A549 treated with AZD9567 at 1 μM for 4 hours (cell line): Measurements from ENCODE around the gene ZSCAN31. TPM values are rescaled to one million over a fixed set of nuclear protein-coding genes. Genes with fewer than 3 reads are reported as not detected.

Experiments
- total RNA-seq: library from RNA; stranded (reverse); fragments of 200-300 nt; extraction: Qiagen RNA extraction; gene quantifications from 5 replicates; pipeline ENCODE4 v1.2.3, GENCODE V29; 2022; ENCODE audit not compliant: insufficient read depth

Gene ZSCAN31
- total RNA-seq: 1.4 to 2.0 TPM (median 1.7 TPM) in 4 of 5 replicates, not detected in the other

GRCh38 chr6:28335564-28336283, at the start of gene ZSCAN31:
Gene ZSCAN31 (minus strand): TSS chr6:28336148. CDS start chr6:28329683, 6,465 bp downstream.

DNA sequence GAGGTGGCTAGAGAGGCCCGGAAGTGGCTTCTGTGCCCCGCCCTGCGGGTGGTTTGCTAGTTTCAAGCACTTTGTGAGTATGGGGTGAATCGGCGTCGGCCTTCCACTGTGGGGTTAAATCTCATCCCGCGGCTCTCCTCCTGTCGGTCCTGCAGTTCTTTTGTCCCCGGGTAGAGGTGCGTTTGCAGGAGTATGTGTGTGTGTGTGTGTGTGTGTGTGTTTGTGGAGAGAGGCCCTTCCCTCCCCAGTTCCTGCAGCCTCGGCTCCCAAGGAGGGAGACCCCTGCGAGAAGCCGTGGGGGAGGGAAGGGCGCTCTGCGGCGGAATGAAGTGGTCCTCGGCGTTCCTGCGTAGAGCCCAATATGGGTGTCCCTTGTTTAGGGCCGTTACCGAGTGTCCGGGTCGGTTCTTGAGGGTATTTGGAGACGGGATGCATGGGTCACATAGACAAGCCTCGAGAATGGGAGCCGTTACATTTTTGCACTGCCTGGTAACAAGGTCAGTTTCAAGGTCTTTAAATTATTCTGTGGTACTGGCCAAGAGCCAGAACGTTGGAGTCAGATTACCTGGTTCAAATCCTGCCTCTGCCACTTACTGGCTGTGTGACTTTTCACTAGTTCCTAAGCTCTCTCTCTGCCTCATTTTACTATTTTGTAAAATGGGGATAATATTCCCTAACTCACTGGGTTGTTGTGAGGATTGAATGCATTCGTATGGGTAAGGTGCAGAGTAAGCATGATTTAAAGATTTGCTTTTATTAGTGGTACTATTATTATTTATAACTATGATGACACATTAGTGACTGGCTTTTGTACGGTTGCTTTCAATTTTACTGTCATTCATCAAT, 14.2 kb upstream of the ZSCAN31 start, which contains the start of gene ZKSCAN3:
Gene ZKSCAN3, plus strand, starts transcription at position 56 of the 846 bp plus-strand sequence. CDS start 9,640 bp downstream, outside the sequence.

DNA sequence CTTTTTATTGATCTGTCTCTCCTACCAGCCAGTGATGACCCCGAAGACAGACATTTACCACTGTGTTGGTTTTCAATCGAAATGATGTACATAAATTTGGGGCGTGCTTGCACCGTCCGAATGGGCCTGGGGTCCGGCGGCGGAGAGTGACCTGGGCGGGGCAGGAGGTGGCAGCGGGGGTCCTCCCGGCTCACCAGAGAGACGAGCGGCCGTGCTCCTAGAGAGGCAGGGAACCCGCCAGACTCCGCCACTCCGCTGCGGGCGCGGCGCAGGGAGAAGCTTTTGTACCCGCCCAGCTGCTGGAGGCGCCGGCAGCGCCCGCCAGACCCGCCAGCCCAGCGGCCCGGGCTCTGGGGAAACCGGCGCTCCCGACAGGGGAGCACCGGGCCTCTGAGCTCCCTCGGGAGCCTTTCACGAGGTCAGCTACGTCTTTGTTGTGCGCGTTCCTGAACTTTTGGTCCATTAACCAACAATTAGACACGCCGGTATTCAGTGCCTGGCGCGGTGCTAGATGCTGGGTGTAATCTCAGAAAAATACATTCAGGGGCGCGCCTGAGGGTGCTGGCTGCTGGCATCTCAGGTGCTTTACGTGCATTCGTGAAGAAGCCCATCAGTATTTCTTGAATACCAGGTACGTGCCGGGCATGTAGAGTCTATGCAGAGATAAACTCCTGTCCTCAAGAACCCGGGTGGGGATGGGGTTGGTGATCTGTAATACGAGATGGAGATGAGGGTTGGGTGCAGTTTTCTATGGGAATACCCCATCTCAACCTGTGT, 54.5 kb downstream of the ZSCAN31 start, which contains the start of gene PGBD1:
Gene PGBD1, plus strand, starts transcription at position 285 of the 777 bp plus-strand sequence. CDS start 2,242 bp downstream, outside the sequence.

Other genes starting within 250 kb of the ZSCAN31 start
- 4.1 to 5.4 TPM (median 4.5 TPM) in 5 replicates for gene ZSCAN16, start 211.5 kb downstream of the ZSCAN31 start, total RNA-seq
- 3.6 to 6.0 TPM (median 5.5 TPM) in 5 replicates for gene ZKSCAN8, start 194.3 kb downstream of the ZSCAN31 start, total RNA-seq
- gene ZSCAN9, start 110.9 kb downstream of the ZSCAN31 start, total RNA-seq: 5.7 to 11.4 TPM (median 7.5 TPM) in 5 replicates
- 2.3 to 3.6 TPM (median 2.4 TPM) in 5 replicates for gene ZKSCAN4, start 83.9 kb downstream of the ZSCAN31 start, total RNA-seq
- gene NKAPL, start 76.9 kb downstream of the ZSCAN31 start, total RNA-seq: not detected in 5 replicates
- 4.2 to 13.2 TPM (median 4.8 TPM) in 5 replicates for gene ZSCAN26, start 69.0 kb downstream of the ZSCAN31 start, total RNA-seq
- gene PGBD1, start 54.6 kb downstream of the ZSCAN31 start, total RNA-seq: 4.5 to 6.3 TPM (median 5.6 TPM) in 5 replicates
- 1.5 to 3.3 TPM (median 1.6 TPM) in 5 replicates for gene ZKSCAN3, start 13.8 kb upstream of the ZSCAN31 start, total RNA-seq
- gene ZSCAN12, start 63.6 kb upstream of the ZSCAN31 start, total RNA-seq: 1.2 to 1.8 TPM (median 1.7 TPM) in 5 replicates
- gene ZSCAN23, start 107.3 kb upstream of the ZSCAN31 start, total RNA-seq: not detected in 5 replicates
- not detected in 5 replicates for gene GPX6, start 179.6 kb upstream of the ZSCAN31 start, total RNA-seq
- gene GPX5, start 189.7 kb upstream of the ZSCAN31 start, total RNA-seq: not detected in 5 replicates